ENCODE measurements around the gene PEG3. TPM values are rescaled to one million over a fixed set of nuclear protein-coding genes. Genes with fewer than 3 reads are reported as not detected.
A peak's percentile ranks its signal among the peaks of the same experiment; 100 is the strongest.

Gene PEG3
- total and polyA plus RNA-seq, 2 of the 13 experiments (the other 11 are each of a cell fraction or from before 2014, with no cell fraction given): 217 to 394 TPM

GRCh38 chr19:56831255-56831654, 9.3 kb downstream of the PEG3 start:
- FAIRE-seq (no peak), ATAC-seq (no peak), DNase-seq (ENCODE audit: low spot score) (no peak)
- CTCF ChIA-PET (ENCODE audit: low intra/inter-chr PET ratio, low total read pairs): no interaction called here
- Histone ChIP-seq H3K4me1 (ENCODE audit: insufficient read depth, low read length) (peaks cover 70% of the 10 kb centered on the region), H3K79me2 (ENCODE audit: insufficient read depth, low read length) (peaks cover 85% of the 10 kb centered on the region), H3K4me3 (replicated peaks in 1 of 3; ENCODE audit: insufficient read depth in 1 of 3, low read depth in 2 of 3, low read length in 3 of 3) (no peak overlapping the region), H3K27me3 (ENCODE audit: control insufficient read depth in 1 of 2, insufficient read depth in 2 of 2, low read length in 2 of 2) (no peaks in the 10 kb centered on the region), H3K9me3 (ENCODE audit: low read length) (no peaks in the 10 kb centered on the region), H4K20me1 (ENCODE audit: insufficient read depth, low read length) (peaks cover 98% of the 10 kb centered on the region), H3K9ac (ENCODE audit: insufficient read depth, low read depth, low read length) (no peak overlapping the region), H3K36me3 (replicated peaks in 1 of 2; ENCODE audit: control insufficient read depth in 1 of 2, insufficient read depth in 2 of 2, low read length in 2 of 2) (peaks cover 21 to 69% of the 10 kb centered on the region in 2 experiments), H2AFZ (ENCODE audit: low read length) (no peak overlapping the region), H3K27ac (ENCODE audit: extremely low read length, insufficient read depth, low read length) (no peak overlapping the region), H3K4me2 (ENCODE audit: low read depth, low read length) (no peak overlapping the region)
- in situ Hi-C loops (cut with HindIII; ENCODE audit: extremely low pct_ligation_motif_present, low pct_unique_long_range_greater_than_20kb) (loop anchor here (10.0 kb wide), 1 partner anchor 234 kb away; no protein-coding TSS in a partner anchor), intact Hi-C loops (cut with micrococcal nuclease; ENCODE audit: unreplicated experiment) (no loop called here)
- peak in 1 of 2 experiments; percentile 38; a peak in 1 of 4 replicates for TF ChIP-seq POLR2A (IDR thresholded peaks at IDR 0.05; ENCODE audit: insufficient read depth in 1 of 2, low read depth in 2 of 2, low read length in 2 of 2)
- no peak for TF ChIP-seq DDIT3 (CRISPR knock-in tag; IDR thresholded peaks at IDR 0.05)
- TF ChIP-seq RBM22 (optimal IDR thresholded peaks at IDR 0.05; ENCODE audit: low read length): peak; percentile 90
- no peak for TF ChIP-seq TMF1 (CRISPR knock-in tag; IDR thresholded peaks at IDR 0.05; ENCODE audit: low read depth)
- TF ChIP-seq POLR2AphosphoS5 (IDR thresholded peaks at IDR 0.05; ENCODE audit: low read depth, low read length): peak; percentile 42; the same call in 1 of the 2 replicates
- TF ChIP-seq GABPA (IDR thresholded peaks at IDR 0.05; ENCODE audit: low read depth, low read length): no peak
- no peak for TF ChIP-seq GABPA (CRISPR knock-in tag; IDR thresholded peaks at IDR 0.05; ENCODE audit: low read depth)
- WGBS (ENCODE audit: low lambda C conversion rate): 28% methylated on average over 2 of the region's 2 CpGs
- no TSS peak for BruUV-seq (replicated peaks)
- POLR2A ChIA-PET: no interaction called here

- Histone ChIP-seq H3K9ac (ENCODE audit: insufficient read depth, low read depth, low read length) (no peak overlapping the region), H3K4me1 (ENCODE audit: insufficient read depth, low read length) (peaks cover 53% of the 10 kb centered on the region), H3K79me2 (ENCODE audit: insufficient read depth, low read length) (peaks cover 74% of the 10 kb centered on the region), H3K4me2 (ENCODE audit: low read depth, low read length) (0 out of 2 replicates have a peak overlapping the region, but pooled peaks have one; percentile 5), H3K27me3 (ENCODE audit: control insufficient read depth in 1 of 2, insufficient read depth in 2 of 2, low read length in 2 of 2) (no peaks in the 10 kb centered on the region), H4K20me1 (ENCODE audit: insufficient read depth, low read length) (peaks cover 98% of the 10 kb centered on the region), H3K36me3 (replicated peaks in 1 of 2; ENCODE audit: control insufficient read depth in 1 of 2, insufficient read depth in 2 of 2, low read length in 2 of 2) (peaks cover 22 to 65% of the 10 kb centered on the region in 2 experiments), H3K4me3 (replicated peaks in 1 of 3; ENCODE audit: insufficient read depth in 1 of 3, low read depth in 2 of 3, low read length in 3 of 3) (no peak overlapping the region), H2AFZ (ENCODE audit: low read length) (no peak overlapping the region), H3K9me3 (ENCODE audit: low read length) (no peaks in the 10 kb centered on the region), H3K27ac (ENCODE audit: extremely low read length, insufficient read depth, low read length) (no peak overlapping the region)
- DNase-seq (ENCODE audit: low spot score) (no peak), ATAC-seq (peak; percentile 19; the same call in 1 of the 3 replicates), FAIRE-seq (no peak)
- ChIA-PET CTCF (ENCODE audit: low intra/inter-chr PET ratio, low total read pairs) (no interaction called here), POLR2A (no interaction called here)
- BruUV-seq (replicated peaks): no TSS peak
- in situ Hi-C loops (cut with HindIII; ENCODE audit: extremely low pct_ligation_motif_present, low pct_unique_long_range_greater_than_20kb) (no loop called here), intact Hi-C loops (cut with micrococcal nuclease; ENCODE audit: unreplicated experiment) (no loop called here)
- WGBS (ENCODE audit: low lambda C conversion rate): 66% methylated on average over 4 of the region's 6 CpGs
- 0 out of 2 replicates have a peak, but pooled peaks have one; percentile 26 for TF ChIP-seq PATZ1 (CRISPR knock-in tag; IDR thresholded peaks at IDR 0.05)
- TF ChIP-seq ZNF788 (CRISPR knock-in tag; IDR thresholded peaks at IDR 0.05; ENCODE audit: borderline replicate concordance): 0 out of 2 replicates have a peak, but pooled peaks have one; percentile 39
- TF ChIP-seq GABPB1 (CRISPR knock-in tag; IDR thresholded peaks at IDR 0.05): no peak
- peak; percentile 46 for TF ChIP-seq ZNF687 (CRISPR knock-in tag; IDR thresholded peaks at IDR 0.05)
- TF ChIP-seq TAF15 (IDR thresholded peaks at IDR 0.05; ENCODE audit: low read depth, low read length, poor library complexity, severe bottlenecking): no peak
- TF ChIP-seq ZBTB1 (CRISPR knock-in tag; IDR thresholded peaks at IDR 0.05; ENCODE audit: borderline replicate concordance): no peak
These were observed 10.9 kb downstream of the PEG3 start for GRCh38 chr19:56829596-56829995.

Measured in HepG2 (cell line).